Prostate gland (tissue), 2 donors: ENCODE data around the gene IFNG.

ENCODE experiments used
- CTCF ChIP-seq, 4 experiments: fragments of 200-600 bp in 2 of 4; fragments of 450-650 bp in 2 of 4; sonication (generic) in 2 of 4; IDR thresholded peaks; 1 replicate in 3 of 4; 2 replicates in 1 of 4; pipeline ENCODE4 v1.5.1; 2016 to 2019; ENCODE audit warnings: antibody characterized with exemption in 4 of 4, mild to moderate bottlenecking in 2 of 4, moderate library complexity in 2 of 4
- POLR2A ChIP-seq: fragments of 450-650 bp; IDR thresholded peaks from one replicate; pipeline ENCODE4 v1.6.1; 2016; ENCODE audit warnings: antibody characterized with exemption, mild to moderate bottlenecking
- POLR2AphosphoS5 ChIP-seq: sonication (generic); formaldehyde crosslinking; IDR thresholded peaks from one replicate; pipeline ENCODE4 v1.6.1; 2017; ENCODE audit warnings: antibody characterized with exemption

GRCh38 chr12:68117661-68118060, 41.9 kb downstream of the IFNG start:
- TF ChIP-seq CTCF (IDR thresholded peaks at IDR 0.05) (no peak), POLR2A (no peak), POLR2AphosphoS5 (no peak)
